GM15510 (cell line): ENCODE results near the gene NBR1.
A peak's percentile ranks its signal among the peaks of the same experiment; 100 is the strongest.

ENCODE experiments used
- POLR2A ChIP-seq: IDR thresholded peaks from 3 replicates; pipeline ENCODE4 v1.6.1; 2011; ENCODE audit warnings: borderline replicate concordance; ENCODE audit not compliant: insufficient read length; ENCODE audit errors: extremely low read depth

The NBR1 gene

DNA sequence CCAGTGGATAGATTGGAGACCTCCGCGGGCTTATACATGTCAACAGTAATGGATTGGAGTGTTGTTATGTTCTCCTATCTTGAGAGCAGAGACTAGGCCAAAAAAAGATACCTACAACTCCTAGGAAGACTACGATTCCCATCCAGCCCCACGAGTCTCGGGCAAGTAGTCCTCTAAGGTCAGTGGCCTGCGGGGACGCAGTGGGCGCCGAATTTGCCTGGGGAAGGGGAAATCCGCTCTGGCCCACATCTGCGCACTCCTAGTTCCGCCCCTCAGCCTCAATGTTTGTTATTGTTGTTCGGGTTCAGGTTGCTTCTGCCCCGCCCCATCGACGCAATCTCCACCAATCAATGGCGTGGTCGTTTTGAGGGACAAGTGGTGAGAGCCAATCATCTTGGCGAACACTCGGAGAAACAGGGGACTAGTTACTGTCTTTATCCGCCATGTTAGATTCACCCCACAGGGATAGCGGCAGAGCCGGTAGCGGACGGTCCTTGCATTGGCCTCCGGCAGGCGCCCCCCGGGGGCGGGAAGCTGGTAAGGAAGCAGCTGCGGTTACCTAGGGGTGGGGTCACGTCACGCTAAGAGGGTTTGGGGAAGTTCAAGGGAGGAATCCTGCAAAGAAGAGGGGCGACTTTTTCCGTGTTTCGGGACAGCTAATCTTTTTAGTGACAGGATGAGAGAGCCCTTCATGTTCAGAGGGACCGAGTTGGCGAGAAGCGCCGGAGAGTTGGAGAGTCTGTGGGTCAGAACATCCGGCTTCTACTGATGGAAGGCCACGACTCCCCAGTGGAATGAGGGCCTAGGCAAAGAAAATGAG is at the start of gene NBR1:
Gene NBR1 (plus strand): TSS at position 449 of the 820 bp plus-strand sequence. CDS start 4,586 bp downstream, outside the sequence.
- TF ChIP-seq POLR2A: peak; percentile 73

DNA sequence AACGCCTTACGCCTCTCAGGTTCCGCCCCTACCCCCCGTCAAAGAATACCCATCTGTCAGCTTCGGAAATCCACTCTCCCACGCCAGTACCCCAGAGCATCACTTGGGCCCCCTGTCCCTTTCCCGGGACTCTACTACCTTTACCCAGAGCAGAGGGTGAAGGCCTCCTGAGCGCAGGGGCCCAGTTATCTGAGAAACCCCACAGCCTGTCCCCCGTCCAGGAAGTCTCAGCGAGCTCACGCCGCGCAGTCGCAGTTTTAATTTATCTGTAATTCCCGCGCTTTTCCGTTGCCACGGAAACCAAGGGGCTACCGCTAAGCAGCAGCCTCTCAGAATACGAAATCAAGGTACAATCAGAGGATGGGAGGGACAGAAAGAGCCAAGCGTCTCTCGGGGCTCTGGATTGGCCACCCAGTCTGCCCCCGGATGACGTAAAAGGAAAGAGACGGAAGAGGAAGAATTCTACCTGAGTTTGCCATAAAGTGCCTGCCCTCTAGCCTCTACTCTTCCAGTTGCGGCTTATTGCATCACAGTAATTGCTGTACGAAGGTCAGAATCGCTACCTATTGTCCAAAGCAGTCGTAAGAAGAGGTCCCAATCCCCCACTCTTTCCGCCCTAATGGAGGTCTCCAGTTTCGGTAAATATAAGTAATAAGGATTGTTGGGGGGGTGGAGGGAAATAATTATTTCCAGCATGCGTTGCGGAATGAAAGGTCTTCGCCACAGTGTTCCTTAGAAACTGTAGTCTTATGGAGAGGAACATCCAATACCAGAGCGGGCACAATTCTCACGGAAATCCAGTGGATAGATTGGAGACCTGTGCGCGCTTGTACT is 45.7 kb upstream of the NBR1 start, which contains the start of gene BRCA1:
Gene BRCA1 (minus strand): TSS at position 232 of the 834 bp plus-strand sequence. CDS start 1,268 bp downstream, outside the sequence.
- TF ChIP-seq POLR2A: peak; percentile 68

DNA sequence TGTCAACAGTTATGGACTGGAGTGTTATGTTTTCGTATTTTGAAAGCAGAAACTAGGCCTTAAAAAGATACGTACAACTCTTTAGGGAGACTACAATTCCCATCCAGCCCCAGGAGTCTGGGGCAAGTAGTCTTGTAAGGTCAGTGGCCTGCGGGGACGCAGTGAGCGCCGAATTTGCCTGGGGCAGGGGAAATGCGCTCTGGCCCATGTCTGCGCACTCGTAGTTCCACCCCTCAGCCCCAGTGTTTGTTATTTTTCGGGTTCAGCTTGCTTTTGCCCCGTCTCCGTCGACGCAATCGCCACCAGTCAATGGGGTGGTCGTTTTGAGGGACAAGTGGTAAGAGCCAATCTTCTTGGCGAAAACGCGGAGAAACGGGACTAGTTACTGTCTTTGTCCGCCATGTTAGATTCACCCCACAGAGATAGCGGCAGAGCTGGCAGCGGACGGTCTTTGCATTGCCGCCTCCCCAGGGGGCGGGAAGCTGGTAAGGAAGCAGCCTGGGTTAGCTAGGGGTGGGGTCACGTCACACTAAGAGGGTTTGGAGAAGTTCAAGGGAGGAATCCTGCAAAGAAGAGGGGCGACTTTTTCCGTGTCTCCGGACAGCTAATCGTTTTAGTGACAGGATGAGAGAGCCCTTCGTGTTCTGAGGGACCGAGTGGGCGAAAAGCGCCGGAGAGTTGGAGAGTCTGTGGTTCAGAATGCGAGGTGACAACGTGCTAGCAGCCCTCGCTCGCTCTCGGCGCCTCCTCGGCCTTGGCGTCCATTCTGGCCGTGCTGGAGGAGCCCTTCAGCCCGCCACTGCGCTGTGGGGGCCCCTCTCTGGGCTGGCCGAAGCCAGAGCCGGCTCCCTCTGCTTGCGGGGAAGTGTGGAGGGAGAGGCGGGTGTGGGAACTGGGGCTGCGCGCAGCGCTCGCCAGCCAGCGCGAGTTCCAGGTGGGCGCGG is 44.8 kb upstream of the NBR1 start:
- TF ChIP-seq POLR2A: no peak

DNA sequence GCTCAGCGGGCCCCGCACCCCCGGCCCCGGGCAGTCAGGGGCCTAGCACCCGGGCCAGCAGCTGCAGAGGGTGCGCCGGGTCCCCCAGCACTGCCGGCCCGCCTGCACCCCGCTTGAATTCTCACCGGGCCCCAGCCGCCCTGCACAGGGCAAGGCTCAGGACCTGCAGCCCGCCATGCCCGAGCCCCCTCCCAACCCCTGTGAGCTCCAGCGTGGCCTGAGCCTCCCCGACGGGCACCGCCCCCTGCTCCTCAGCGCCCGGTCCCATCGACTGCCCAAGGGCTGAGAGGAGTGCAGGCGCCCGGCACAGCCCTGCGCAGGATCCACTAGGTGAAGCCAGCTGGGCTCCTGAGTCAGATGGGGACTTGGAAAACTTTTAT is 44.1 kb upstream of the NBR1 start:
- no peak for TF ChIP-seq POLR2A

DNA sequence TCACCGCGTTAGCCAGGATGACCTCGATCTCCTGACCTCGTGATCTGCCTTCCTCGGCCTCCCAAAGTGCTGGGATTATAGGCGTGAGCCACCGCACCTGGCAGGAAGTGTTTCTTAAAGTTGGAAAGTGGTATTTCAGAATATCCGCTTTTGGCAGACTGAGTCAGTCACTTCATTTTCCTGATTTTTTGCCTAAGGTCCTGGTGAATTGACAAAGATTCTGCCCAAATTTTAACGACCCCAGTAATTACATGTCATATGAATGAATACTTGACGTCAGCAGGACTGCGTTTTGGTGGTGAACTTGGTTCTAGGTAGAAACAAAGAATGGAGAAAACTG is 41.4 kb upstream of the NBR1 start:
- no peak for TF ChIP-seq POLR2A

- TF ChIP-seq POLR2A: no peak
These were observed 38.9 kb upstream of the NBR1 start for GRCh38 chr17:43132117-43132516.

DNA sequence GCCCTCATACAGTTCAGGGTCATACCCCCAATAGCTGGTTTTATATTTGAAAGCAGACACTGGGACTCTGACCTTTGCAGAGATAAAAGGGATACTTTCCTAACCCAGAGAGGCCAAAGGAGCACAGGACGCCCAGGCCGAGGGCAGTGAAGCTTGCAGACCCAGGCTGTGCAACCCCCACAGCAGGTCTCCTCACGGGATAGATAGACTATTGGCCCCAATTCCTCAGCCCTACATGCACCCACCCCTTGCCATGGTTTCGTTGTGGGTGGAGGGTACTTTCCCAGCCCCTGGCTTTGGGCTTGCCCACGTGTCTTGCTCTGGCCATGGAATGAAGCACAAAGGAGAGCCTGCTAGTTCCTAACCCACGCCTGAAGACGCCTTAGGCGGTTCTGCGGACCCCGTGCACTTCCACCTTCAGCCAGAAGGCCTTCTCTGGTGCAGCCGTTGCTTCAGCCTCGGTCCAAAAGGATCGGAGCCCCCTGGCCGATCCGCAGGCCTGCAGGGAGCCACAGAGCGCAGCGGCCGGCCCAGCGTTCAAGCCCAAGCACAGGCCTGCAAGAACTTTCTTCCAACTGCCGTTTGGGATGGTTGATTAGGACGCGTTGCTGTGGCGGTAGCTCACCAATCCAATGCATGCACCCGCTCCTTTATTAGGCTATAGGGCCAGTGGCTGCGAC is 36.1 kb upstream of the NBR1 start:
- TF ChIP-seq POLR2A: no peak

DNA sequence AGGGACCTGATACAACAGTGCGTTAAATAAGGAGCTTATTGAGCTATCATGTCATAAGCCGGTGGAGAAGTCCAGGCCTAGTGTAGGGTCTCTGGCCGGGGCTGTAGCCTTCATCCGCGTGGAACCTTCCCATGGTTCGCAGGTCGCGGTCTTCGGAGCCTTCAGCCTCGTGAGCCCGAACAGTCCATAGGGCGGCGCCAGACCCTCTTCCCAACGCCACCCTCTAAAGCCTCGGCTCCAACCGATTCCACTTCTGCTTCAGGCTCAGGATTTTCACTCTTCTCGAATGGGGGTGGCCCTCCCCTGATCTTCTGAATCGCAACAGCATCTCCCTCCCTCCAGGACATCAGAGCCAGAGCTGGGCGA is 35.6 kb upstream of the NBR1 start:
- no peak for TF ChIP-seq POLR2A

DNA sequence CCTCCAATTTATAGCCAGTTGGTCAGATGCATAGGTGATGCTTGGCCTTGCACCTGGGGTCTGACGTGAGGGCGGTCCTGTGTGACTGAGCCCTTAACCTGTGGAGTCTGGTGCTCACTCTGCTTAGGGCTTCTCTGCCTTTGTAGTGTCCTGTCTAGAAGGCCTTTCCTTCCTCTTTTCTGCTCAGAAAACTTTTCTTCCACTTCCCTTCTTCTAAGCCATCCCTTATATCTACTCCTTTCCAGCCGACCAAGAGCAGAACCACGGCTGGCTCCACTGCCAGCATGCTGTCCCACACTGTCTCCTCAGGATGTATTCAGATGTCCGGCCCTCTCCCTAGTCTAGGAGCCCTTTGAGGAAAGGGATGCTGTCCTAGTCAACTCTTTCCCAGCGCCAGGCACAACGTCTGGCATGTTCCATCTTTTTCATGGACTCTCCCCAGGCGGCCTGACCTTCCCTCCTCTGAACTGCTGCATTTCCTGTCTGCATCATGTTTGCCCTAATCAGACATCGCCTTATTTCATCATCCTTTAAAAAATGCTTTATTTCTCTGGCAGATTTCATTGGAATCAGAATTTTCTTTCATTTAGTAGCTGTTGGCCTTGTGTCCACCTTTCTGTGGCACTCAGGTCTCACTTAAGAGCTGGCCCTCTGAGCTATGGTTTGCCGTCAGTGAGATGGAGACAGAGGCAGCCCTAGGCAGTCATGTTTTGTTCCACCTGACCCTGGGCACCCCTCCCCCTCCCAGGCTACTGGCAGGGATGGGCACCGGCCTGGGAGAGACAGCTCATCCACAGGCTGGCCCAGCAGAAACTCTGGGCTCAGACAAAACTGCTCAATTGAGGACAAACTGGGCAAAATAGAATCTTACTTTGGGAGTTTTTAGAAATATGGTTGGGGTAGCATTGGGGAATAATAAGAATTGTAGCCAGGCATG is 30.4 kb upstream of the NBR1 start:
- TF ChIP-seq POLR2A: no peak

DNA sequence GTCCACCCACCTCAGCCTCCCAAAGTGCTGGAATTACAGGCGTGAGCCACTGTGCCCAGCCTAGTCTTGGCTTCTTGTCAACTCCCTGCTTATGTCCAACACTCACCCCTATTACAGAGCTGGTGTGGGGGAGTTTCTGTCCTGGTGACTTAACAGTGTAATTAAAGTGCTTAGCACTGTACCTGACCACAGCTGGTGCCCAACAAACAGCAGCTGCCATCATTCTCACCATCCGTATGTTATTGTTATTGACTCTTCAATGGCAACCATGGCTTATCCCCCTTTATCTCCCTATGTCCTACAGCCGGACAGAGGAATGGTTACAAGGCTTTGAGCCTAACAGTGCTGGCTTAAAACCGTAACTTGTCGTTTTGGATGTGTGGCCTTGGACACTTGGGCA is 28.9 kb upstream of the NBR1 start:
- TF ChIP-seq POLR2A: no peak

- TF ChIP-seq POLR2A: no peak
These were observed 27.8 kb upstream of the NBR1 start for GRCh38 chr17:43143201-43143600.

GRCh38 chr17:43146649-43147048 is 24.4 kb upstream of the NBR1 start:
- TF ChIP-seq POLR2A: no peak

GRCh38 chr17:43151880-43152456 is 19.0 kb upstream of the NBR1 start:
- TF ChIP-seq POLR2A: no peak
